Glutamatergic neuron (in vitro differentiated cells): Measurements from ENCODE around the gene CCDC92. TPM values are rescaled to one million over a fixed set of nuclear protein-coding genes. Genes with fewer than 3 reads are reported as not detected.

Source experiments
- DNase-seq: peaks from one replicate; pipeline ENCODE4 v3.0.0; 2022
- H3K27ac Mint-ChIP-seq: one replicate; pipeline ENCODE4 v1.8.0; 2020; ENCODE audit warnings: mild to moderate bottlenecking, mixed read lengths, inconsistent platforms; ENCODE audit not compliant: unreplicated experiment
- H3K27me3 Mint-ChIP-seq: one replicate; pipeline ENCODE4 v1.8.0; 2020; ENCODE audit warnings: mild to moderate bottlenecking, moderate library complexity, mixed read lengths, inconsistent platforms; ENCODE audit not compliant: unreplicated experiment
- H3K36me3 Mint-ChIP-seq: one replicate; pipeline ENCODE4 v1.8.0; 2020; ENCODE audit warnings: mild to moderate bottlenecking, mixed read lengths, inconsistent platforms; ENCODE audit not compliant: unreplicated experiment
- H3K4me1 Mint-ChIP-seq: one replicate; pipeline ENCODE4 v1.8.0; 2020; ENCODE audit warnings: mild to moderate bottlenecking, low read depth, mixed read lengths, inconsistent platforms; ENCODE audit not compliant: unreplicated experiment
- H3K4me3 Mint-ChIP-seq: one replicate; pipeline ENCODE4 v1.8.0; 2020; ENCODE audit warnings: mild to moderate bottlenecking, mixed read lengths, inconsistent platforms; ENCODE audit not compliant: unreplicated experiment
- H3K9me3 Mint-ChIP-seq: one replicate; pipeline ENCODE4 v1.8.0; 2020; ENCODE audit warnings: mild to moderate bottlenecking, moderate library complexity, mixed read lengths, inconsistent platforms; ENCODE audit not compliant: unreplicated experiment
- long read RNA-seq: library from polyadenylated mRNA; unstranded; transcript quantifications from one replicate; pipeline ENCODE4 v2.0.0, GENCODE V29; 2020; ENCODE audit not compliant: unreplicated experiment
- total RNA-seq: library from RNA; stranded (reverse); fragmentation: NEBNext Ultra II Directional; extraction: Animal tissue kit (Norgen Biotek cat#: 25700); gene quantifications from one replicate; pipeline ENCODE4 v1.2.1, GENCODE V29; 2021; ENCODE audit not compliant: unreplicated experiment
- TF ChIP-seq, protein P1 (sequence below): fragments of 200-600 bp; sonication (generic); IDR thresholded peaks from one replicate; pipeline ENCODE4 v1.5.0; 2021; ENCODE audit not compliant: partially characterized antibody, unreplicated experiment

CCDC92 gene, protein sequence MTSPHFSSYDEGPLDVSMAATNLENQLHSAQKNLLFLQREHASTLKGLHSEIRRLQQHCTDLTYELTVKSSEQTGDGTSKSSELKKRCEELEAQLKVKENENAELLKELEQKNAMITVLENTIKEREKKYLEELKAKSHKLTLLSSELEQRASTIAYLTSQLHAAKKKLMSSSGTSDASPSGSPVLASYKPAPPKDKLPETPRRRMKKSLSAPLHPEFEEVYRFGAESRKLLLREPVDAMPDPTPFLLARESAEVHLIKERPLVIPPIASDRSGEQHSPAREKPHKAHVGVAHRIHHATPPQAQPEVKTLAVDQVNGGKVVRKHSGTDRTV
- 96.2 TPM for total RNA-seq
- long read RNA-seq, transcript CCDC92-201 (5 exons, 2,787 nt): major isoform, 6 of 13 reads
- long read RNA-seq, partial matches to known transcripts: 3 of 13 reads
- long read RNA-seq, other reads (novel, unspliced or antisense): 1 of 13 reads

DNA sequence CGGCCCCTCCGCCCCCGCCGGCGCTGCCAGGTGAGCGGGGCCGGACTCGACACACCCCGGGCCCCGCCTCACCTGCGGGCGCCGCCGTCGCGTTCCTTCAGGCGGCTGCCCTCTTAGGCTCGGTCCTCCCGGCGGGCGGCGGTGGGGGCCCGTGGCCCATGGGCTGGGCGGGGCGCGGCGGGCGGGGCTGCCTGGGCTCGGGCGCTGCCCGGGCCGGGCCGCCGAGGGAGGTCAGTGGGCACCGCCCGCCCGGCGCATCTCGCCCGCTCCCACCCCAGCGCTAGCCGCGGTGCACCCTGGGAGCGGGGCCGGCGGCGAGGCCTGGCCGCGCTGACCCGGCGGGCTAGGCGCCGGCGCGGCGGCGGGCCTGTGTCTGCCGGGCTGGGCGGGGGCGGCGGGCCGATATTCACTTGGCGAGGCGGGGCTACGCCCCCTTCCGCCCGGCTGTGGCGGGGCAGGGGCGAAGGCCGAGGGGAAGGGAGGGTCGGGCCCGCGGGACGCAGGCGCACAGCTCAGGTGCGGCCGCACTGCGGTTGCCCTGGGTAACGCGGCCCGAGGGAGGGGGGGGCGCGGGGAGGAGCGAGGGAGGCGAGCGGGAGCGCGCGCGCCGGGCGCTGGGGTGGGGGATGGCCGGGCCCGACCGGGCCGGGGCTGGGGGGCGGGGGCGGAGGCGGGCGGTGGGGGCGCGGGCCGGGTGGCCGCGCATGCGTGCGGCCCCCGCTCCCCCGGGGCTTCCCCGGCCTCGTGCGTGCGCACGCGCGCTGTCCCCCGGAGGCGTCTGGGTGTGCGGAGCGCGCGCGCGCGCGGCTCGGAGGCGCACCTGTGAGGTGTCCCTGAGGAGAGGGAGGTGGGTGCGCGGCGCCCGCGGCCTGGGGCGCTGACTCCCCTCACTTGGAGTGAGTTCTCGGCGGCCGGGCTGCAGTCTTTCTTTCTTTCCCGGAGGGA lies at the start of gene CCDC92, which contains the start of gene ZNF664:
Gene CCDC92, minus strand, starts transcription at position 375 of the 945 bp plus-strand sequence. CDS start 28,526 bp downstream, outside the sequence.
Gene ZNF664, plus strand, starts transcription at position 759 of the 945 bp plus-strand sequence. CDS start 38,930 bp downstream, outside the sequence.
- Mint-ChIP-seq H3K9me3 (peaks cover 16% of the 10 kb centered on the region), H3K27ac (peak within 1 kb of the TSS; percentile 99), H3K36me3 (peaks cover 13% of the 10 kb centered on the region), H3K4me1 (peaks cover 37% of the 10 kb centered on the region), H3K27me3 (peaks cover 17% of the 10 kb centered on the region), H3K4me3 (peak within 1 kb of the TSS; percentile 99)
- TF ChIP-seq, protein P1, sequence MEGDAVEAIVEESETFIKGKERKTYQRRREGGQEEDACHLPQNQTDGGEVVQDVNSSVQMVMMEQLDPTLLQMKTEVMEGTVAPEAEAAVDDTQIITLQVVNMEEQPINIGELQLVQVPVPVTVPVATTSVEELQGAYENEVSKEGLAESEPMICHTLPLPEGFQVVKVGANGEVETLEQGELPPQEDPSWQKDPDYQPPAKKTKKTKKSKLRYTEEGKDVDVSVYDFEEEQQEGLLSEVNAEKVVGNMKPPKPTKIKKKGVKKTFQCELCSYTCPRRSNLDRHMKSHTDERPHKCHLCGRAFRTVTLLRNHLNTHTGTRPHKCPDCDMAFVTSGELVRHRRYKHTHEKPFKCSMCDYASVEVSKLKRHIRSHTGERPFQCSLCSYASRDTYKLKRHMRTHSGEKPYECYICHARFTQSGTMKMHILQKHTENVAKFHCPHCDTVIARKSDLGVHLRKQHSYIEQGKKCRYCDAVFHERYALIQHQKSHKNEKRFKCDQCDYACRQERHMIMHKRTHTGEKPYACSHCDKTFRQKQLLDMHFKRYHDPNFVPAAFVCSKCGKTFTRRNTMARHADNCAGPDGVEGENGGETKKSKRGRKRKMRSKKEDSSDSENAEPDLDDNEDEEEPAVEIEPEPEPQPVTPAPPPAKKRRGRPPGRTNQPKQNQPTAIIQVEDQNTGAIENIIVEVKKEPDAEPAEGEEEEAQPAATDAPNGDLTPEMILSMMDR: no peak
- peak; percentile 99 for DNase-seq

DNA sequence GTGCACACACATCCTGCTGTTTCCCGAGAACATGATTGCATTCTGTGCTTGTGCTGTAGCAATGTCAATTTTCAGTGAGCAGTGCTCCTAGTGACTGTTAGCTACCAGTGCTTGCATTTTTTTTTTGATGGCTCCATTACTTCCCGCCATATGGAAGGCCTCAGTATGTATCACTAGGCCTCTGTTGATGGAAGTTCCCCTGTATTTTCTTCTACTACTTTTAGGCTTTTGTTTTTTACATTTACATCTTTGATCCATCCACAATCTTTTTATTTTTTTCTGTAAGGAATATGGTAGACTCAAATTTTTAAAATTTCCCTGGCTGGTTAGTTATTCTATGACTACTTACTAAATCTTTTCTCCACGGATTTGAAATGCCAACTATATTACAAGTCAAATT lies 49.5 kb upstream of the CCDC92 start:
- no peak for DNase-seq
- peaks cover 4% of the 10 kb centered on the region for H3K27me3 Mint-ChIP-seq
- H3K4me1 Mint-ChIP-seq: peaks cover 15% of the 10 kb centered on the region
- TF ChIP-seq, protein P1: no peak
- H3K4me3 Mint-ChIP-seq: no peak overlapping the region
- peaks cover 7% of the 10 kb centered on the region for H3K9me3 Mint-ChIP-seq
- H3K27ac Mint-ChIP-seq: no peak overlapping the region
- peaks cover 4% of the 10 kb centered on the region for H3K36me3 Mint-ChIP-seq

DNA sequence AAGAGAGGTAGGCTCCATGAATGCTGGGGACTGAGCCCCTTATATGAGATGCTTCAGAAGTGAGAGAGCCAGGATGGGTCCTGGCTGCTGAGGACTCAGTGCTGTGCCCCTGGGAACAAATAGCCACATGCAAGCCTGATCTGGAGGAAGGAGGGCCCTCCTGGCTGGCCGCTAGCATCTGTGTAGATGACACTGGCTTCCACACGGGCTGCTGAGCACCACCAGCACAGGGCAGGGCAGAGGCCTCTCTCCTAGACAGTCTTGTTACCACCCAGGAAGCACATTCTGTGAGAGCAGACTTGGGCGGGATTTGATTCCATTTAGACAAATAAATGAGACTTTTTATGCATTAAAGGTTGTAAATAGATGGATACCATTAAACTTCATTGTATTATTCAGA lies 48.4 kb upstream of the CCDC92 start:
- peaks cover 15% of the 10 kb centered on the region for H3K4me1 Mint-ChIP-seq
- peaks cover 4% of the 10 kb centered on the region for H3K9me3 Mint-ChIP-seq
- H3K27ac Mint-ChIP-seq: no peak overlapping the region
- H3K4me3 Mint-ChIP-seq: no peak overlapping the region
- DNase-seq: peak; percentile 54
- H3K36me3 Mint-ChIP-seq: peaks cover 4% of the 10 kb centered on the region
- TF ChIP-seq, protein P1: no peak
- H3K27me3 Mint-ChIP-seq: peaks cover 3% of the 10 kb centered on the region

DNA sequence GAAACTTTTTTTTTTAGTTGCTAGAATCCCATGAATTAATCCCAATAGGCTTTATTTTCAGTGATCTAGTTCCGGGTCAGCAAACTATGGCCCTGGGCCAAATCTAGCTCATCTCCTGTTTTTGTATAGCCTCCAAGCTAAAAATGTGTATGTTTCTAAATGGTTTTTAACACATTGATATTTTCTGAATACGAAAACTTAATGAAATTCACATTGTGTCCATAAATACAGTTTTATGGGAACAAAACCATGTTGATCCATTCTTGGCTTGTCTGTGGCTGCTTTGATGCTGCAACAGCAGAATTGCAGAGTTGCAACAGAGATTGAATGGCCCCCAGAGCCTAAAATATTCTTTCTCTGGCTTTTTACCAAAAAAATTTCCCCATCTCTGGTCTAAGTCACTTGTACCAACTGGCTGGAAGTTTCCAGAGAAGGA lies 47.9 kb upstream of the CCDC92 start:
- TF ChIP-seq, protein P1: no peak
- no peak overlapping the region for H3K27ac Mint-ChIP-seq
- H3K27me3 Mint-ChIP-seq: peaks cover under 1% of the 10 kb centered on the region
- peaks cover 4% of the 10 kb centered on the region for H3K36me3 Mint-ChIP-seq
- no peak for DNase-seq
- peaks cover 2% of the 10 kb centered on the region for H3K9me3 Mint-ChIP-seq
- no peak overlapping the region for H3K4me3 Mint-ChIP-seq
- peaks cover 13% of the 10 kb centered on the region for H3K4me1 Mint-ChIP-seq
